Measurements from ENCODE around the gene COL19A1. TPM values are rescaled to one million over a fixed set of nuclear protein-coding genes. Genes with fewer than 3 reads are reported as not detected.

Gene COL19A1
- polyA plus RNA-seq, 5 donors: 0.37 to 0.85 (median 0.60) TPM

DNA sequence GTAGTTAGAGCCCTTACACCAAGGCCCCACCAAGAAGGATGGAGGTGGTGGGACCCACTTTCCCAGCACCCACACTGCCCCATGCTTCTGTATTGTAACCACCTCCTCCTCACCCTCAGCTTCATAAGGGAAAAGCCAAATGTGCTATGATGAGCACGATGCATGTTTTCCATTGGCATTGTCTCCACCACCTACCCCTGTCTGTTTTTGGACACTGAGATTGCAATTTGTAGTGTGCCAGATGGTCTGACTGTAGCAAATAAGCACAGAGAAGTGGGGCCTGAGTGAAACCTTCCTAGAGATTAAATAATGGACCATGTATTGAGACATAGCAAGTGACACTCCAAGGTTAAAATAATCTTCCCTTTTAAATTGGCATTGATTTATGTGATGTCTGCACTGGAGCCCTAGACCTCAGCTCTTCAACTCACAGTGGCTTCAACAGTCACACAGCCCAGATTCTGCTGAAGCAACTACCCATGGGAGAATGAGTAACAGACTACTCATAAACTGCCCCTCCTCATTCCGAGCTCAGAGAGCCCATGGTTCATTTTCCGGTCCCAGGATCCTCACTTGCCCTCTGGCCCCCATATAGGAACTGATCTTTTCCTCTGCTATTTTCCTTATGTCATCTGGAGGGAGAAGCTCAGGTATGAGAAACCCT lies 258.7 kb downstream of the COL19A1 start:
- no peak for DNase-seq

DNA sequence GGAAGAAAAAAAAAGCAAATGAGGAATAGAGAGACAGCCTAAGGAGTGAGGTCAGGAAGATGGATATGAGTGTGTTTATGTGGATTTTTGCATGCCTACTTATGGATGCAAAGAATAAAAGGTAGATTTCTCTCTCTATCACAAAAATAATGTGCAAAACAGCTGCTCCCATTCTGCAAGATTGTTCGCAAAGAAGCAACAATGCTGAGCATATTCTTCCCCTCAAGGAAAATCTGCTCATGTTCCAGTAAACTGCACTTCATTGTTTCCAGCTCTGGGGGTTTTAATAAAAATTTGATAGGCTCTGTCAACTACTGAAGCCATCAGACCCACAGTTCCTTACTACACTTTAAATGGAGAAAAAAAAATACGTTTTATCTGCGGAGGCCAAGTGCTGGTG lies 259.2 kb downstream of the COL19A1 start:
- no peak for DNase-seq

DNA sequence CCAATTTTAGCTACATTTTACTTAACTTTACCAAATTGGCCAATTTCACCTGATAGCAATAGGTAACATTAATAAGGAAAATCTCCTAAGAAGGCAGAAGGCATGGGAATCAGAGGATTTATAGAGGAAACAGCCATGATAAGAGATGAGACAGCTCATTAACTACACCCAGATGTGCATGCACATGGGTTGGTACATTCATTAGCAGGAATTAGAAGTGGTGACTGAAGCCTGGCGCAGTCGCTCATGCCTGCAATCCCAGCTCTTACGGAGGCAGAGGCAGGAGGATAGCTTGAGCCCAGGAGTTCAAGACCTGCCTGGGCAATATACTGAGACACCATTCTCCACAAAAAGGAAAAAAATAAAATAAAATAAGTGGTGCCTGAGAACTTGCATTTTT lies 263.0 kb downstream of the COL19A1 start:
- no peak for DNase-seq

DNA sequence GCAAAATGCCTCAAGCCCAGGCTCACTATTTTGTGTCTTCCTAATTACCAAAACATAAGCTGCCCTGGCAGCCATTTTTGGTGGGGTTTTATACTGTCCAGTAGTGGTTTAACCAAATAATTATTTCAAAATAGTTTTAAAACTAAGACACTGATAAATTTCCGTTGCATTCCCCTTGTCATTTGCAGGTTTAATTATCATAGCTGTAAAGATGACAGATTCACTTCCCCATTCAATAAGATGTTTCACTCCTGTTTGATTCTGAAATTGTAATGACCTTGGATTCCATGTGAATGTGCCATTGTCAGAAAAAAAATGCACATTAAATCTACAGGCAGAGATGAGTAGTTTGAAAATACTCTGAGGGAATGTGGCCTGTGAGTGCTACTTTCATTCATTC lies 264.5 kb downstream of the COL19A1 start:
- DNase-seq: no peak

DNA sequence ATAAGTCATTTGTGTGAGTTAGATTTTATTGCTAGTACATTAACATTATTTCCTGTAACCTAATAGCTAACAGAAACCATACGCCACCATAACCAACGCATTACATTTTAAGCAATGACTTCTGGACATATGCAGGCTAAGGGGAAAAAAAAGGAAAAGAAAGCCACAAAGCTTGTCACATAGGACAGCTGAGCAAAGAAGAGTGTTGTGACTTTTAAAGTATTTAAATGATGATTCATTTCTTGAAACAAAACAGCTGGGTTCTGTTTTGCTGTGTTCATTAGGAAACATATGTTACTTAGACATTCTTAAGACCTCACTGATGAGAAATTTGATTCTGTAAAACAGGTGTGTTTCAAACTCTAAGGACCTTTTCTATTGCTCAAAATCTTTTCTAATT lies 265.2 kb downstream of the COL19A1 start:
- no peak for DNase-seq

DNA sequence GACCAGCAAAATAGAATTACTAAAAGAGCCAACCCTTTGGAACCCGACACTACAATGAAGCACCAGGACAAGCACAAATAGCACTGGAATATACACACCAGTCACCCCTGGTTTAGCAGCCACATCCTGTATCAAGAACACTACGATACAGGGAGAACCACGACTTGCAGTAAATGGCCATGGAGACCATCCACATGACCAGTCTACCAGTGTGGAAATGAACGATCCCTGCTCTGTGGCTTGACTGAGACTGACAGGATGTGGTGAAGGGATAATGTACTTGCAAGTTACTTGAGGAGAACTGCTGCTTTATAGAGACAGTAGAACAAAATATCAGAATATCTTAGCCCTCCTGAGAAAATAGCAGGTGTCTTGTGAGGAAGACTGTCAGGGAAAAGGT lies 266.9 kb downstream of the COL19A1 start:
- no peak for DNase-seq

DNA sequence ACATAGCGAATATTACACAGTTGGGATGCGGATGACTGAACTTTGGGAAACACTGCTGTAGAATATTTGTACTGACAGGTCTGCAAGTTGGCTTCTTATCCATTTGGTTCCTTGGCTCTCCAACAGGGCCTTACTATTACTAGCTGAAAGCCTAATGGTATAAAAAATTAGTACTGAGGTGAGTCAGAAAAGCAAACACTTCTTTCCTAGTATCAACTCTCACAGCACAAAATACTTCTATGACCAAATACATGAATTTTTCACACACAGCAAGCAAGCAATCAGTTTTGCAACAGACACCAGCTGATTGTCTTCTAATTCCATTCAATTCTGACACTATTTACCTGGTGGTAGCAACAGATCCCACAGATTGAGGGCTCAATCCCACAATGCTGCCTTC lies 268.2 kb downstream of the COL19A1 start:
- no peak for DNase-seq

DNA sequence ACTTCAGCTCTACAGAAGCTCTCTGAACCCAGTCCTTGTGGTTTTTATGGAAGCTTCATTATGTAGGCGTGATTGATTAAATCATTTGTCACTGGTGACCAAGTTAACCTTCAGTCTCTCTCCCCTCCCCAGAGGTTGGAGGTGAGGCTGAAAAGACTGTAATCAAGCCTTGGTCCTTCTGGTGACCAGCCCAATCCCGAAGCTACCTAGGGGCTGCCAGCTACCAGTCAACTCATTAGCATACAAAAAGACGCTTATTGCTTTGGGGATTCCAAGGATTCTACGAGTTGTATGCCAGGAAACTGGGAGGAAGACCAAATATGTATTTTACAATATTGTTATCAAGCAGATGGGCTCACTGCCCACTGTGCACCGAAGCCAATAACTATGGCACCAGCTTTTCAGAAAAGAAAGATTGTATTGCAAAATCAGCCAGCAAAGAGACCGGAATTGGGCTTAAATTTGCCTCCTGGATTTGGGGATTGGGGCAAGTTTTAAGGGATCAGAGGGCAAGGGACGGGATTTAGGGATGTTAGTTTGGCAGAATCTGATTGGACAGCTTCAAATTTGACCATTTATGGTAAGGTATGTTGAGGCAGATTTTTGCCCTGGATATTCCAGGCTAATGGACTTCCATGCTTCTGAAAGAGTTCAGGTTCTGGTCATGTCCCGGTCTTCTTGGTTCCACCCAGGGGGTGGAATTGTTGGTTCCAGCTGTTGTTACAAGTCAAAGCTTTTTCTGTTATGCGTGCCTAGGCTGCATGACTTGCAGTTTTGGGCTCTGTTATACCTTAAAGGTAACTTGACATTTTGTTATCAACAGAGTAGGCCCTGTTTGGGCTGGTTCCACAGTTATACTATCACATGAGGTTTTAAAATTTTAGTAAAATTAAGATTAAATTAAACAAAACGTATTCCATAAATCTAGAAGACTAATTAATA lies 269.1 kb downstream of the COL19A1 start:
- no peak for DNase-seq

DNA sequence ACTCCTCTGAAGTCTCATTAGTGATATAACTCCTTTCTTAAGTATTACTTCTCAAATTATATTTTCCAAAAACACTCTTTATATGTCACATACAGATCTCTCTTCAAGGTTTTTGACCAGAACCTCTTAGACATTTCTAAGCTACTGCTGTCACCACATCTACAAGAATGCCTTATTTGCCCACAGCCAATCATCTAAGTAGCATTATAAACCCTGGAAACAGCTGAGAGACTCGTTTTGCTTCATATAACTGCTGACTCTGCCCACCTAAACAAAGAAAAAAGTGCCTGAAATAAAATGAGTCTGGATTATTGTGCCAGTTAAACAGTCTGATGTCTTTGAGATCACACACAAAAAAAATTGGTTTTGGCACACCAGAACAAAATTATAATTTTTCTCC lies 270.6 kb downstream of the COL19A1 start:
- DNase-seq: no peak

DNA sequence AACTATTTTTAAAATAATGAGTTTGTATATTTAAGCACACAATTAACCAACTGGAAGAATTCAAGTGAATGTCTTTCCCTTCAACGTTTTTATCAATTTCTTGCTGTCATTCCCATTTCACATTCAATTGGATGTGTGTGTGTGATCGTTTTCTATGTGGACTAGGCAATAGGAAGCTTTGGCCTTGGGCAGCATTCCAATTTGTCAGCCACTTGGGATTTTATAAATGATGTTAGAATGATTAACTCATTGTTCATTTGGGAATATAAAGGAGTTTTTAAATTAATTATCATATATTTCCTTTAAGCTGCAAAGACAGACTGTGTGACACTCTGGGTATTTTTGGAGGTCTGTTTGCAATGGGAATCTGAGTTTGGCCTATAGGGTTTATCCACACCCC lies 274.1 kb downstream of the COL19A1 start:
- no peak for DNase-seq

DNA sequence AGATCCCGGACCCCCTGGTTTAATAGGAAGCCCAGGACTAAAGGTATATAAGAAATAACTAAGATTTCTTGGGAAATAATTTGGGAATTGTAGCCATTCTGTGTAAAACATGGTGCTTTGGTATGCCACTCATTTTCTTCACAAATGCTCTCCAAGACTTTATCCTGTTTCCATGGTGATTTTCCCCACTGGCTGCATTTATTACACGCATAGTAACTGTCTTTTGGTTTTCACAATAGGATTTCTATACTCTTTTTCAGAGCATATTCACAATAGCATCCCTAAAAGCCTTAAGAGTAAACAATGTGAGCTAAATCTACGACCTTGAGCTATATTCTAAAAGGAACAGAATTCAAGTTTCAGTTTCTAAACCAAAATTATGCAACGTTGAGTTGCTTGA lies 275.7 kb downstream of the COL19A1 start:
- DNase-seq: no peak

DNA sequence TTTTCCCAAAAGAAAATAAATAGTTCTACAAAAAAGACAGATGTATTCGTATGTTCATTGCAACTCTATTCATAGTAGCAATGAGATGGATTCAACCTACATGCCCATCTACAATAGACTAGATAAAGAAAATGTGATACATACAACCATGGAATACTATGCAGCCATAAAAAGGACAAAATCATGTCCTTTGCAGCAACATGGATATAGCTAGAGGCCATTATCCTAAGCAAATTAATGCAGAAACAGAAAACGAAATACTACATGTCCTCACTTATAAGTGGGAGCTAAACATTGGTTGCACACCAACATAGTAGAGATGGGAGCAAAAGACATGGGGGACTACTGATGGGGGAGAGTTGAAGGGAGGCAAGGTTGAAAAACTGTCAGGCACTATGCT lies 278.8 kb downstream of the COL19A1 start:
- no peak for DNase-seq

DNA sequence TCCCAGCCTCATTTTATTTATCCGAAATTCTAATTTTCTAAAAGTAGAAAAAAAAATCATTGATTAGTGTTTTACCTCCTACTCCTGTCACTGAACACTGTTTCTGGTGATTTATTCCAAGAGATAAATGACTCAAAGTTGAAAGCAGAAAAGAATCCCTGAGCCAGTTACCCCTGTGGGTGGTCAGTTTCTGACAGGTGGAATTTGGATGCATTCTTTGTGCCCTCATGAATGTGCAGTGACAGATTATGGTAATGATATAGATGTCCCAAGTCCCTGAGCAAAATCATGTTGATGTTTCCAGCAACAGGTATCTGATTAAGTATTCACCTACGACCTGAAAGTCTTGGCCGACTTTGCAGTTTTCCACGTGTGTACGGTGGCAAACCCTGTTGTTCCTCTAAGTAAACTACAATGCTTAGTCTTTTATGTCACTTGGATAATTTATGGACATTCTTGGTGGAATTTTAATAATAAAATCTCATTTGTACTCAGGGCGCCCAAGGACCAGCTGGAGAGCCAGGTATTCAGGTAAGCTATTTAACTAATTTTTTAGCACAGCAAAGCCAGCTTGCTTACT lies 282.9 kb downstream of the COL19A1 start:
- DNase-seq: no peak

DNA sequence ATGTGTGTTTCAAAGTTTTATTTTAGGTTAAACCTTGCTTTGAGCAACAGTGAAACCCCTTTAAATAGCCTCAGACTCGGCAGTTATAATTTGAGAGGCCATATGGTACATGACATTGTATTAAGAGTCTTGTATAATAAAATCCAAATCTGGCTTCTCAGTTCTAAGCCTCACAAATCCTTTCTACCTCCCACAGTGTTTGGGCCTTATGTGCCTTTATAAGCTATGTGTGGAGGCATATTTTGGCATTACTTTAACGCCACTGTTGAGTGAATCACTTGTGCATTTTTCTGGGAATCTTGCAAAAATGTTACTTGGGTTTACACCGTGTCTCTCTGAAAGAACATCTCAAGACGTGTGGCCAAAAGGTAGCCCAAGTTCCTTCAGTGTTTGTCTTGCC lies 284.2 kb downstream of the COL19A1 start:
- DNase-seq: no peak

DNA sequence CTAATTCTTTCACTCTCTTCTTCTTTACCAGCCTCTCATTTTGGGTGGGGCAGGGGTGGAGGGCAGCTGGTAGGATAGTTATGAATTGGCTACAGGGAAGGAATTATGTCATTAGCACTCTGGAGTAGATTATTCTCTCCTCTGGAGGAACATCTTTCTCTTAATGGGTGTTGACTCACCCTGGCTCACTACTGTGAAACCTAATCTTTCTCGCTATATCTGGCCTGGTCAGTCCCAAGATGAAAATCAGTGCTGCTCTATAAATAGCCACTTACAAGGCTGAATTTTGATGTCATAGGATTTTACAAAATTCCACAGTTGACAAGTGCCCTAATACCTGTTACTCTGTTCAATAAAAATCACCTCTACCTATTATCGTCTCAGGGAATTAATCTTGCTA lies 285.3 kb downstream of the COL19A1 start:
- no peak for DNase-seq

DNA sequence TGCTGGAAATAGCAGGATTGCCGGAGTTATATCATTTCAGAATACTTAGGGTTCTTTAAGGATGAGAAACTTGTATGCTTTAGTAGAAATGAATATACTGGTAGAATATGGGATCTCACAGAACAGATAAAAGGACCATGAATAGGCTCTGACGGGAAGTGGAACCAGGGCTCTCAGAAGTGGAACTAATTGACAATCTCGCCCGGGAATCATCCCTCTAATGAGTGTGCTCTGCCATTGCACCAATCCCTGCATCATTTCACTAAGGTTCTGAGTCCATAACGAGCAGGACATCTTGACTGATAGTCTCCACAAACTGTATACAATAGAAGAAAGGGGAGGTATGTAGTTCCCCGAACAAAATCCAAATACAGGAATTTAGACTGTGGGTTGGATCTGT lies 286.4 kb downstream of the COL19A1 start:
- no peak for DNase-seq

DNA sequence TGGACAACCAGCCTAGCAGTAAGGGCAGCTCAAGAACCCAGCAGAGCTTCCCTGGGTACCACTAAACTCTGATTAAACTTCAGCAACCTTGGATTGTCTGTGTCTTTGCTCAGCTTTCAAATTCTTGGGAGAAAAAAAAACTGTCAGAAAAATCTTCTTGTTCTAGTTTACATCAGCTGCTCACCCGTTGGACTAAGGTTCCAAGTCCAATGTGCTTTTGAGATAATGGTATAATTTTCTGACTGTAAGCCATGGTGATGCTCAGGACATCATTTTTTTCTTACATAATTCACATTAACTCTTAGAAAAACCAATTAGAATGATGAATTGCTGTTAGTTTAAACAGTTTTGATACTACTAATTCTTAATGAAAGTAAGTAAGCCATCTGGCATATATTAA lies 290.7 kb downstream of the COL19A1 start:
- DNase-seq: no peak

DNA sequence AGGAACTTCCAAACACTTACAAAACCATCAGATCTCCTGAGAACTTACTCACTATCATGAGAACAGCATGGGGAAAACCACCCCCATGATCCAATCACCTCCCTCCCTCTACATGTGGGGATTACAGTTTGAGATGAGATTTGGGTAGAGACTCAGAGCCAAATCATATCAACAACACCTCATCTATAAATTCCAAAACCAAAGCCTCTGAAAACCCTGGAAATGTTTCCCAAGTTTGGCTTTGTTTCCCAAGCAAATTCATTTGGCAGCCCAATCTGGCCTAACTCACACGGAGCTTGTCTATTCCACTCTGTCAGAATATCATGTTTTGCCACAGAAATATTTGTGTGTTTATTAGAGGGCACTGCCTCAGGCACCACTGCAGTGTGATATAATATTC lies 293.9 kb downstream of the COL19A1 start:
- peak; percentile 43 to 53 for DNase-seq

DNA sequence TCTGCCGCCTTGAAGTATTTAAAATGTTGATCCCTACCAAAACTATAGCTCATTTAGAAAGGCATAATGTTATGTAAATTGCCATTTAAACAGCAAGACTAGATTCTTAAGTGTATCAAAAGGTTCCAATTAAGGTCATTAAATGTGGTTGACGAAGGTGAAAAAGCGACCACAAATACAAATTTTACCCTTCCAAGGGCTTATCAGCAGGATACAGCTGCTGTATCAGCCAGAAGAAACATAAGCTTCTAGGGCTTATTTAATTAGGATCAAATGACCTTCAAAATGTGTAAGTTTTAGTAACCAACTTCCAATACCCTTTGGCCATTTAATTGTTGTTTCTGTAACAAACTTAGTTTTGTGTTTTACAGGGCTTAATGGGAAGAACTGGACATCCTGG lies 296.6 kb downstream of the COL19A1 start:
- no peak for DNase-seq

DNA sequence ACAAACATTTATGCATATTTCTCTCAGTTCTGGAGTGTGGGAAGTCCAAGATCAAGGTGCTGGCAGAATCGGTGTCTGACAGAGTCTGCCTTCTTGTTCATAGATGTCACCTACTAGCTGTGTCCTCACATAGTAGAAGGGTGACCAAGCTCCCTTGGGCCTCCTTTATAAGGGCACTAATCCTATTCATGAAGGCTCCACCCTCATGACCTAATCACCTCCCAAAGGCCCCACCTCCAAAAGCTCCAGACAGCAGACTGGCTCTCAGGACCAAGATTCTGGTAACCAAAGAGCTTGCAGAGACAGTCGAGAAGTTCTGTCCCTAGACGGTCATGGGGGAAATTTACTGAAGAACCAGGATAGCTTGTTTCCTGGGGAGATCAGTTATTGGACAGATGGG lies 297.4 kb downstream of the COL19A1 start:
- DNase-seq: no peak

DNA sequence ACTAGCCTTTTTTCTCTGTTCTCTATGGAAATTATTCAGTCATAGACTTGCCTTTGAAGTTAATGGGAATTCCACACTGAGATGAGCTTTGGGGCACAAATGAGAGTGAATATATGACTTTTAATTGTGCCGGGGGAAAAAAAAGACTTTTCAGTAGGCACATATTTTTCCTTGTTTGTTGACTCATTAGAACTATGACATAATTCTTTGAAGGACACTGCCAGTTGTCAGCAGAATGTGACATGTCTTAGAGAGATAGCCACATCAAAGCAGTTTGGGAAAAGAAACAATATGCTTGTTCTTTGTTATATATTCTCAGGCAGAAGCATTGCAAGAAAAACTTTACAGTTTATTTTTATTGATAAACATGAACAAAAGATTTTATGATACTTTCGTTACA lies 298.2 kb downstream of the COL19A1 start:
- DNase-seq: no peak

DNA sequence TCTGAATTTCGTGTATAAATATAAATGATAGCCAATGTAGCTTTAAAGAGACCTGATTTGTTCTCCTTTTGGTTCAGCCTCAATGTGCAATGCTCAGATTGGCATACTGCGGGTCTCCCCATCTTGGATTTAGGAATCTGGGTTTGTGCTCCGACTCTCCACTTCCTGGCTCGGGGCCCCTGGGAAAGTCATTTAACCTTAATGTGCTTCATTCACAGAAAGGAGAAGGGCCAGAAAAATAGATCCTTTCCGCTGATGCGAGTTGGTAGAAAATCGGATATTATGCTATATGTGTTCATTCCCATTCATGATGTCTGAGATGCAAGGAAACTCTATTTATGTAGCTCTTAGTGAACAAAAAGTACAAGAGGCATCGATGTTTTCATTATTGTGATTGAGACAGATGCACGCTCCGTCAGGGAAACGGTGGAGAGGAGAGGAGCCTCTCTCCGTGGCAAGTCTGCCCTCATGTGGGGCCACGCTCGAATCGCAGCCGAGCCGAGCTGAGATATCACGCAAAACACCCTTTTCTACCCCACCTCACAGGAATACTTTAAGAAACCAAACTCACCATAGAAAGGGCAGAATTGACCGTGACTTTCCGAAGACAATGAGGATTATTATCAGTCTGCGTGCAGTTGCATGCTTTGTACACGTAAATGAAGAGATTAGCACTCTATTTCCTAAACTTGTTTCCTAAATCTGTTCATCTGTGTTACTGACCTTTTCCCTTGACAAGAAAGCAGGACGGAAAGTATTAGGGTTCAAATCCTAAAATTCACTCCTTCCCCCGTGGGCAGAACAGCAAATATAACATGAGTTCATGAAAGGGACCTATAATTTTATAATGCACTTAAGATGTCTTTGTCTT lies 300.0 kb downstream of the COL19A1 start:
- DNase-seq: peak; percentile 31 to 50
